ENCODE results near the gene OGFRL1.

The OGFRL1 gene

GRCh38 chr6:71335544-71335943, 46.9 kb downstream of the OGFRL1 start:
- DNase-seq, result no peak

- DNase-seq, result no peak
Measured at GRCh38 chr6:71336901-71337300, 48.3 kb downstream of the OGFRL1 start.

- DNase-seq, result no peak
Measured at GRCh38 chr6:71338540-71339316, 50.1 kb downstream of the OGFRL1 start.

GRCh38 chr6:71342772-71343171, 54.2 kb downstream of the OGFRL1 start:
- DNase-seq, result no peak

- no peak for DNase-seq
Measured at GRCh38 chr6:71345476-71346333, 57.1 kb downstream of the OGFRL1 start.

GRCh38 chr6:71346334-71346694, 57.7 kb downstream of the OGFRL1 start:
- no peak for DNase-seq

- DNase-seq, result no peak
Measured at GRCh38 chr6:71347119-71347518, 58.5 kb downstream of the OGFRL1 start.

- no peak for DNase-seq
Measured at GRCh38 chr6:71349395-71349794, 60.8 kb downstream of the OGFRL1 start.

GRCh38 chr6:71349976-71350615, 61.5 kb downstream of the OGFRL1 start:
- DNase-seq, result no peak

- no peak for DNase-seq
Measured at GRCh38 chr6:71351190-71351589, 62.6 kb downstream of the OGFRL1 start.

All from NCI-H1048 (cell line).